GM21737 (cell line): ENCODE measurements around the gene P3H2.

Source experiments
- ATAC-seq: cut with Tn5 transposase; IDR thresholded peaks from one replicate; pipeline ENCODE4 v1.9.1; 2021; ENCODE audit warnings: mild to moderate bottlenecking, moderate library complexity; ENCODE audit not compliant: unreplicated experiment

The P3H2 gene

DNA sequence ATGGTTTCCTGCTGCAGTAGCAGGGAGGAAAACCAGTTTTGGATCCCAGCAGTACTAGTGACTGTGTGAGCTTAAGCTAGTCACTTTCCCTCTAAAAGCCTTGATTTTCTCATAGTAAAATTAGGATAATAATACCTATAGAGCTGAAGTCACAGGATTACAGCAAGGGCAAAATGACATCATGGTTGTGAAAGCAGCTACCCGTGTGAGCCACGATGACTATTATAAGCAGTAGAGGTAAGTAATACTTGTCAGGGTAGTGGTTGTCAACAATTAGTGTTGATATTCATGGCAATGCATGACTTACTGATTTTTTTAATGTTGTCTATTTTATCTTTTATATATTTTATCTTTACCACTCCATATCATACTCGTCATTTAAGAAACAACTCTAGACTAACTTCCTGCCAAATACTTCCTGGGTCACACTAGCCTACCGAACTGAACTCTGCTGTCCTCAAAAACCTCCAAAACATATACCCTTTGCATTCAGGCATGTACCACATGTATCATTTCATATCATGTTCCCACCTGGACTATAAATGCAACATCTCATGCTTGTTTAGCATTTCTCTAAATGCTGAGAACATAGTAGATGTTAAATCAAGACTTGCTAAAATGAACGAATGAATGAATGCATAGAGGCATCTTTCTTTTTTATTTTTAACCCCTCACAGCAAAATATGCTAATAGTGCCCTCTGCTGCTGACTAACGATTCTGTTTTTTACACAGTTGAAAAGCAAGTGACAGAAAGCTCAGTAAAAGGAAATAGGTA is 172.6 kb downstream of the P3H2 start:
- no peak for ATAC-seq

DNA sequence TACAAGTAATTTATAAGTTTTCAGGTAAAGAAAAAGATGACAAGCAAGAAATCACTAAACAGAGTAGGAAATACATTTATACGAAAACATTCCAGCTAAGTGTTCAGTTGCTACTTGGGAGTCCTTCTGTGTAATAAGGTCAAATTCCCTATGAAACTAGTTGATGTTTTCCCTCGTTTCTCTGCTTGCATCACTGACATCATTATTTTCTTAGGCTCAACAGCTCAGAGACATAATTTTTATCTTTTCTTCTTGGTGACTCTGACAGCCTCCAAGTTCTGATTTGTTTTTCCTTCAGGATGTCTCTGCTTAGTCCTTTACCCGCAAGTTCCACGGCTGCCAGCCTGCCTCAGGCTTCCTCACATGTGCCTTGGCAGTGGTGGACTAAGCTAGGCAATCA is 173.6 kb downstream of the P3H2 start:
- no peak for ATAC-seq

DNA sequence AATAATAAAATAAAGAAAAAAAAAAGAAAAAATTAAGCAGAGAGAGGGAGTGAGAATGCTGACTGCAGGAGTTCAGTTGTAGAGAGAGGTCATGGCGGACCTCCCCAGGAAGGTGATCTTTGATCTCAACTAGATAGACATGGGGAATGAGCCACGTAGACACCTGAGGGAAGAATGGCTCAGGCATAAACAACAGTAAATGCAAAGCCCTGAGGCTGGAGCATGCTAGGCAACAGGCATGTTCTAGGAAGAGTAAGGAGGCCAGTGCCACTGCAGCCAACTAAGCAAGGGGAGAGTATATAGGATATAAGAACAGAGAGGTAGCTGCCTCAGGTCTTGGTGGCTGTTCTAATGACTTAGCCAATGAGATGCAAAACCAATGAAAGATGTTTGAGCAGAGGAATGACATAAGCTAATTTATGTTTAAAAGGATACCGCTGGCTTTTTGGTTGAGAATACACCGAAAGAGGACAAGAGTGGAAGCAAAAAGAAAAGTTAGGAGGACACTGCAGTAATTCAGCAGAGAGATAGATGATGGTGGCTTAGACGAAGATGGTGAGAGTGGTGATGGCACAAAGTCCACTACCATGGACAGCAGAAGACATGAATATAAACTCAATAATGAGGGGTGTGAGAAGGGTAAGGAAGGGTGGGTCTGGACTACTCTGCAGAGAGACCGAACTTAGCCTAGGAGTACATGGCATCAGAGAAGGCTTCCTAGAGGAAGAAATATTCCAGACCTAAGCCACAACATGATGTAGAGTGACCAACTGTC is 174.6 kb downstream of the P3H2 start:
- ATAC-seq: no peak

DNA sequence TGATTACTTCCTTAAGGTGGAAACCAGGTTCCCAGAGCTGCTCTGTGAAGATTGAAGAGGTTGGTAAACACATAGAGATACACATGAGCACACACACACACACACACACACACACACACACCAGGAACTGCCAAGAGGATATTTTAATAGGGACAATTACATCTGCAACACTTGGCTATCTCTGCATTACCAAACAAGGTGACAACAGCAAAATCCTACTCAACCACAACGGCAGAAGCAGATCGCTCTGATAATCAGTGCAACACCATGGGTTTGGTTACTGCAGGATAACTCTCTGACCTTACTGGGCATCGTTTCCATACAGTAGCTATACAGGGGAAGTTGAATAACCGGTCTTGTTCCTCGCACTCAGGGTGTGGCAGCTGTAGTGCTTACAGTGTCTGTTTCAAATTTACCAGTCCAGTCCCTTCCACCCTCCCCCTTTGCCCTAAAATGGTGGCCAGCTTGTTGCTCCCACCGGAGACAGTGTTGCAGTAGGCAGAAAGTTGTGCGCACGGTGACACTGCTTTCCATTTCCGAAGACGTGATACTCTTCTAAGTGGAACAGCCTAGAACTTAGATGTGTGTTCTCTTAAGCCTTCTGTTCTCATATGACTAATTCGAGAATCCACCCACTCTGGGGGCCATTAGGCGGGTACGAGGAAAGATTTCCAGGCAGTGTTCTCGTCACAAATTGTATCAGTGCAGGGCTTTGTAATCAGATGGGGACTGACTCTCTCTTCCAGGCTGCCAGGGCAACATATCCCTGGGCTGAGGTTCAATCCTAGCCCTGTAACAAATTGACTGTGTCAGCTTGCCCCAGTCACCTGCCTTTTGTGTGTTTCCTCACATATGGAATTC is 176.2 kb downstream of the P3H2 start:
- ATAC-seq: no peak

DNA sequence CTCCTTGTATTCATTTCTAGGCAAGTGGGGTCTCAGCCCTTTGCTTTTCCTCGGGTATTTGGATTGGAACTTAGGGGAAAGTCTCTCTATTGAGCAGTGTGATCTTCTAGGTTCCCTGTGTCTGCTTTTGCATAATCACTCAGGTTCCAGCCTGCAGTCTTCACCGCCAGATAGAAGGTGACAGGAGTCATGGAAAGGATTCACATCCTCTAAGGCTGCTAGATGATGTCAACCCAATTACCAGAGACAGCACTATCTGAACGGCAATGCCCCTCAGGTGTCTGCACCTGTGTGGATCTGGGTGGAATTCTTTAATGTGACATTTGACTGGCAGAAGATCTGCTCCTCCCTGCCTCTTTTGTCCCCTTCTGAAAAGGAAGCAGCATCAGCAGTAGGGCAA is 177.7 kb downstream of the P3H2 start:
- ATAC-seq: no peak

DNA sequence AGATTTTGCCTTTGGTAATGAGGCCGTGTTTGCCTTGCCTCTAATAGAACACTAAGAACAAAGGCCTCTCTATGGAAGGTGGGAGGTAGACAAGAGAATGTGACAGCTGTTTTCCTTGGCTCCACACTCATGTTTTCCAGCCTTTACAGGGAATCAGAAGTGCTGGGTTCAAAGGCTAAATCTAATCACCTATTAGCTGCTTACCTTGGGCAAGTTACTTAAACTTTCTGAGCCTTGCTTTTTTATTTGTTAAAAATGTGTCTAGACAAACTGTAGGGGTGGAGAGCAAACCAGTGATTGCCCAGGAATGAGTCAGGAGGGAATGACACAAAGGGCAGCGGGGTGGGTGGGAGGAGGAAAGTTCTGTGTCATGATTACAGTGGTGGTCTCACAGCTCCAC is 179.0 kb downstream of the P3H2 start:
- ATAC-seq: no peak

GRCh38 chr3:189941125-189941524 is 179.6 kb downstream of the P3H2 start:
- ATAC-seq: no peak

DNA sequence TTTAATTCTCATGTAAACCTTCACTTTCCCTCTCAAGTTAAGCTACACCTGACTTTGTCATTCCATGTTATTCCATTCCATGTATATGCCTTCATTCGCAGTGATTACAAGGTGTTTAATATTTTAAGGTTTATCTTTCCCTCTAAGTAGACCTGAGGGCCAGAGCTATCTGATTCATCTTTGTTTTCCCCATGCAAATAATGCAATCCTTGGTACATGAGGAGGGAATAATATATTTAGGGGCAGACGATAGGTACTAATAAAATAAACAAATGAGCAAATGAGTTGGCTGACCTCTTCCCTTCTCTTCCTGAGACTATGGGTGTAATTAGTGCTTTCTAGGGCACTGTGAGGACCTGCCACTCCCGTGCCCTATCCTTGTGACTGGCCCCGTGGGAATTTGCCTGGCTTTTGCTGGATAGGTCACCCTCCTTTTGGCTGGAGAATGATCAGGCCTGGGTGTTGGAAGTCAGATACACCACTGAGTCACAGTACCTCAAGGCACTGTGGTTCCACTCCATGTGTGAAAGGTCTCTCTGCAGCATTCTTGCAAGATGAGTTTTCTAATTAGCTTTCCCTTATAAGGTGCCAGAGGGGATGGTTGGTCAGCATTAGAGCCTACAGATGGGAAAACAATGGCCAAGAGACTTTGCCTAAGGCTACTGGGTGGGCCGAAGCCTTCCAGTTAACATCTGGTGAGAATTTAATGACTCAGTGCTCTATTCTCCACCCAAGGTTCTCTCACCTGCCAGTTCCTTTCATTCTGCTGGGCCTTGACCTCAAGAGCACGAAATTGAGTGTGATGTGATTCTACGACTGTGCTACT is 183.2 kb downstream of the P3H2 start:
- no peak for ATAC-seq

- ATAC-seq: no peak
Measured at GRCh38 chr3:189936201-189936945, 184.3 kb downstream of the P3H2 start.

- ATAC-seq: no peak
Measured at GRCh38 chr3:189927975-189928895, 192.5 kb downstream of the P3H2 start.

GRCh38 chr3:189921770-189922169 is 198.9 kb downstream of the P3H2 start:
- no peak for ATAC-seq

DNA sequence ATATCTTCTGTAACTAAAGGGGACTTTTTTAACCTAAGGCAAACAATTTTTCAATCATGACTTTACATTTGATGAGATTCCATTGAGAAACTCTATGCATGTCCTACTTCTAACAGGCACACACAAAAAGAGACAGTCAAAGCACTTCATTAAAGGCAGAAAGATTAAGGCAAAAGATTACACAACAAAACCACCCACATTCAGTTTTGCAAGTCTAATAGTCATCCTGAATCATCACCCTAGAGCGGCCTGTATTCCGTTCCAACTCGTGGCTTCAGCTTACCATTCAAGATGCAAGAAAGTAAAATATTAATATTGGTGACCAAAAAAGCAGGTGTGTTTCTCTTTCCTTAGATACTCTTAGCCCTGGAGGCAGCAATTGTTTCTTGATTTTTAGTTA is 205.9 kb downstream of the P3H2 start:
- ATAC-seq: no peak

- ATAC-seq: no peak
Measured at GRCh38 chr3:189911001-189911400, 209.7 kb downstream of the P3H2 start.

GRCh38 chr3:189909573-189909972 is 211.1 kb downstream of the P3H2 start:
- no peak for ATAC-seq

- no peak for ATAC-seq
Measured at GRCh38 chr3:189909139-189909538, 211.6 kb downstream of the P3H2 start.

GRCh38 chr3:189908646-189909045 is 212.1 kb downstream of the P3H2 start:
- ATAC-seq: no peak

- ATAC-seq: no peak
Measured at GRCh38 chr3:189907803-189908202, 212.9 kb downstream of the P3H2 start.
